Natural killer cell (primary cell): ENCODE measurements around the gene SHISA3. TPM values are rescaled to one million over a fixed set of nuclear protein-coding genes. Genes with fewer than 3 reads are reported as not detected.

Source experiments
- ATAC-seq, 3 donors: fragments of 150-1000 bp in 2 of 3; fragments of 200-7000 bp in 1 of 3; cut with Tn5 transposase; 1 replicate in 1 of 3; 2 replicates in 2 of 3; pipeline ENCODE4 v1.10.0; 2021; ENCODE audit warnings: mild to moderate bottlenecking in 2 of 3, moderate library complexity in 2 of 3
- DNase-seq, 2 donors: peaks; one replicate each; pipeline versions ENCODE4 v3.0.0 to v3.0.0-alpha.2; 2013 to 2021; ENCODE audit warnings: mixed read lengths in 1 of 2
- H3K27ac ChIP-seq: one replicate; pipeline ENCODE4 v1.5.1; 2013; ENCODE audit warnings: mild to moderate bottlenecking, low read length
- H3K27me3 ChIP-seq: one replicate; pipeline ENCODE4 v1.6.1; 2013; ENCODE audit warnings: low read length; ENCODE audit not compliant: control insufficient read depth, insufficient read depth
- H3K36me3 ChIP-seq: one replicate; pipeline ENCODE4 v1.6.1; 2013; ENCODE audit warnings: low read length; ENCODE audit not compliant: control insufficient read depth, insufficient read depth
- H3K4me1 ChIP-seq: one replicate; pipeline ENCODE4 v1.6.1; 2013; ENCODE audit warnings: low read length; ENCODE audit not compliant: control insufficient read depth, insufficient read depth
- H3K4me3 ChIP-seq: one replicate; pipeline ENCODE4 v1.5.1; 2013; ENCODE audit warnings: low read length
- H3K9me3 ChIP-seq: one replicate; pipeline ENCODE4 v1.6.1; 2013; ENCODE audit warnings: low read length; ENCODE audit not compliant: control insufficient read depth, insufficient read depth
- H3K27ac Mint-ChIP-seq, 2 donors: one replicate each; pipeline ENCODE4 v1.8.0; 2022; ENCODE audit warnings: mild to moderate bottlenecking in 2 of 2, mixed read lengths in 2 of 2, moderate library complexity in 1 of 2
- H3K27me3 Mint-ChIP-seq, 2 donors: one replicate each; pipeline ENCODE4 v1.8.0; 2022; ENCODE audit warnings: low read depth in 2 of 2, mixed read lengths in 2 of 2
- H3K36me3 Mint-ChIP-seq: one replicate; pipeline ENCODE4 v1.8.0; 2022; ENCODE audit warnings: mixed read lengths
- H3K4me1 Mint-ChIP-seq, 2 donors: one replicate each; pipeline ENCODE4 v1.8.0; 2022; ENCODE audit warnings: mixed read lengths in 2 of 2
- H3K4me3 Mint-ChIP-seq: one replicate; pipeline ENCODE4 v1.8.0; 2022; ENCODE audit warnings: mild to moderate bottlenecking, moderate library complexity, mixed read lengths
- H3K9me3 Mint-ChIP-seq, 2 donors: one replicate each; pipeline ENCODE4 v1.8.0; 2022; ENCODE audit warnings: mixed read lengths in 2 of 2
- WGBS: methylation state at CpG from one replicate; pipeline ENCODE4 v1.1.7; 2013; ENCODE audit warnings: missing lambda C conversion rate; ENCODE audit not compliant: insufficient coverage; 5-methylcytosine and 5-hydroxymethylcytosine counted together
- intact Hi-C: fragments of 100-400 bp; cut with micrococcal nuclease; formaldehyde crosslinking; loops from one replicate; pipeline ENCODE4 v1.14.2; 2022
- total RNA-seq, 4 donors: library from RNA; stranded (reverse); fragments of 120-200 nt in 1 of 4; gene quantifications; one replicate each; pipeline versions ENCODE4 v1.2.3 to v1.2.4, GENCODE V29; 2013 to 2022
- TF ChIP-seq, protein P1 (sequence below): fragments of 200-600 bp; IDR thresholded peaks from one replicate; pipeline ENCODE4 v1.8.0; 2022; ENCODE audit warnings: antibody characterized with exemption

SHISA3 gene
- total RNA-seq = not detected
- total RNA-seq (2013) = not detected

DNA sequence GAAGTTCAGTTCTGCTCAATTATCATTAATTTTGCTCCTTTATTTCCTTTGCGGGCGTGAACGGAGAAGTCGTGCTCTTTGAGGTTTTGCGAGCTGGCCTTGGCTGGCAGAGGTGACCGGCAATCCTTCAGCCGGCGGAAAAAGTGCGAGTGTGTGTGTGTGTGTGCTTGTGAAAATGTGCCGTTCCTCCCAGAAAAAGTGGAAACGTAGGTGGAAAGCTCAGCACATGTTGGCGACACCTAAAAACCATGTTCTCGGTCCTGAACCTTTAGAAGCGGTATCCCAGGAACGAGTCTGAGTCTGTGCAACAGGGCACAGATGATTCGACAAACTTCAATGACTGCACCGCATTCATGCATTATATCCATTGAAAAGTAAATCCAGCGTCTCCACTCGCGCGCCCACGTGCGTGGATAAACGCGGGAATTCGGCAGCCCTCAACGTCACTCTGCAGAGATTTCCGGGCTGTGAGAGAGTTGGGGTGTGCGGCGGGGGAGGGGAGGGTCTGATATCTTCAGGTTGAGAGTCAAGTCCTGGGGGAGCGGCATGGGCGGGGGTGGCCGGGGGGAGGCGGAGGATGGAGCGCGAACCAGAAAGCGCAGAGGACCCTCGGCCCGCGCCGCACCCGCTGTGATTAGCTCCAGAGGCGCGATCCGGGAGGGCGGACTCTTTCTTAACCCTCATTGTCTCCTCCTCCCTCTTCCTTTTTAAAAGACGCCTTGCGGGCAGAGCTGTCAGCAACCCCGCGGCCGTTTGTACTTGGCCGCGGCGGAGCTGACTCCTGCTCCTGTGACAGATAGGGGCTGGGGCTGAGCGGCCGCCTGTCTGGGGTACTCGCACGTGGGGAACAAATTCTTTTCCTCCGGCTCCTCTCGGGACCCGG lies at the start of gene SHISA3:
SHISA3 (plus strand) TSS at position 737 of the 883 bp plus-strand sequence. CDS start 569 bp downstream, outside the sequence.
- TF ChIP-seq, protein P1, sequence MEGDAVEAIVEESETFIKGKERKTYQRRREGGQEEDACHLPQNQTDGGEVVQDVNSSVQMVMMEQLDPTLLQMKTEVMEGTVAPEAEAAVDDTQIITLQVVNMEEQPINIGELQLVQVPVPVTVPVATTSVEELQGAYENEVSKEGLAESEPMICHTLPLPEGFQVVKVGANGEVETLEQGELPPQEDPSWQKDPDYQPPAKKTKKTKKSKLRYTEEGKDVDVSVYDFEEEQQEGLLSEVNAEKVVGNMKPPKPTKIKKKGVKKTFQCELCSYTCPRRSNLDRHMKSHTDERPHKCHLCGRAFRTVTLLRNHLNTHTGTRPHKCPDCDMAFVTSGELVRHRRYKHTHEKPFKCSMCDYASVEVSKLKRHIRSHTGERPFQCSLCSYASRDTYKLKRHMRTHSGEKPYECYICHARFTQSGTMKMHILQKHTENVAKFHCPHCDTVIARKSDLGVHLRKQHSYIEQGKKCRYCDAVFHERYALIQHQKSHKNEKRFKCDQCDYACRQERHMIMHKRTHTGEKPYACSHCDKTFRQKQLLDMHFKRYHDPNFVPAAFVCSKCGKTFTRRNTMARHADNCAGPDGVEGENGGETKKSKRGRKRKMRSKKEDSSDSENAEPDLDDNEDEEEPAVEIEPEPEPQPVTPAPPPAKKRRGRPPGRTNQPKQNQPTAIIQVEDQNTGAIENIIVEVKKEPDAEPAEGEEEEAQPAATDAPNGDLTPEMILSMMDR = no peak
- DNase-seq = peak in 1 of 2 donors; percentile 26
- 1% methylated on average over 61 of the region's 61 CpGs for WGBS
- peaks cover 63 to 76% of the 10 kb centered on the region in 2 donors for H3K27me3 Mint-ChIP-seq
- no peak within 1 kb of the TSS for H3K27ac Mint-ChIP-seq
- no peak within 1 kb of the TSS for H3K27ac ChIP-seq
- no peaks in the 10 kb centered on the region for H3K9me3 ChIP-seq
- no peaks in the 10 kb centered on the region for H3K36me3 ChIP-seq
- peaks cover 30% of the 10 kb centered on the region for H3K27me3 ChIP-seq
- H3K9me3 Mint-ChIP-seq = no peaks in the 10 kb centered on the region
- no peaks in the 10 kb centered on the region for H3K36me3 Mint-ChIP-seq
- intact Hi-C loops = no loop called here
- peak; percentile 47 to 71 (median 48) for ATAC-seq
- peak within 1 kb of the TSS; percentile 18 for H3K4me3 ChIP-seq
- peaks cover 21 to 26% of the 10 kb centered on the region in 2 donors for H3K4me1 Mint-ChIP-seq
- peaks cover 30% of the 10 kb centered on the region for H3K4me1 ChIP-seq
- peak within 1 kb of the TSS; percentile 85 for H3K4me3 Mint-ChIP-seq

DNA sequence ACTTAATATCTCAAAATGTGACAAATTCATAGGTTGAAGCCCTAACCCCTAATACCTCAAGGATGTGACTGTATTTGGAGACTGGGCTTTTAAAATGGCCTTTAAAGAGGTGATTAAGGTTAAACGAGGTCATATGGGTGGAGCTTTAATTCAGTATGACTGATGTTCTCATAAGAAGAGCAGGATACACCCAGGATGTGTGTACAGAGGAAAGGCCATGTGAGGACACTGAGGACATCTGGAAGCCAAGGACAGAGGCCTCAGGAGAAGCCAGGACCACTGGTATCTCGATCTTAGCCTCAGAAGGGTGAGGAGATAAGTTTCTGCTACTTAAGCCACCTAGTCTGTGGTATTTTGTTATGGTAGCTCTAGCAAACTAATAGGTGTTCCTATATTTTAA lies 49.0 kb upstream of the SHISA3 start:
- no peaks in the 10 kb centered on the region for H3K9me3 Mint-ChIP-seq
- Histone ChIP-seq H3K4me1 (no peaks in the 10 kb centered on the region), H3K36me3 (no peaks in the 10 kb centered on the region), H3K27me3 (no peaks in the 10 kb centered on the region), H3K4me3 (no peak overlapping the region), H3K9me3 (no peaks in the 10 kb centered on the region), H3K27ac (no peak overlapping the region)
- H3K4me1 Mint-ChIP-seq = no peaks in the 10 kb centered on the region
- H3K27ac Mint-ChIP-seq = no peak overlapping the region
- ATAC-seq (no peak), DNase-seq (no peak)
- H3K36me3 Mint-ChIP-seq = no peaks in the 10 kb centered on the region
- H3K27me3 Mint-ChIP-seq = peaks cover 0 to 4% of the 10 kb centered on the region in 2 donors
- intact Hi-C loops = no loop called here
- TF ChIP-seq, protein P1 = no peak
- 74% methylated on average over 2 of the region's 2 CpGs for WGBS
- no peak overlapping the region for H3K4me3 Mint-ChIP-seq

DNA sequence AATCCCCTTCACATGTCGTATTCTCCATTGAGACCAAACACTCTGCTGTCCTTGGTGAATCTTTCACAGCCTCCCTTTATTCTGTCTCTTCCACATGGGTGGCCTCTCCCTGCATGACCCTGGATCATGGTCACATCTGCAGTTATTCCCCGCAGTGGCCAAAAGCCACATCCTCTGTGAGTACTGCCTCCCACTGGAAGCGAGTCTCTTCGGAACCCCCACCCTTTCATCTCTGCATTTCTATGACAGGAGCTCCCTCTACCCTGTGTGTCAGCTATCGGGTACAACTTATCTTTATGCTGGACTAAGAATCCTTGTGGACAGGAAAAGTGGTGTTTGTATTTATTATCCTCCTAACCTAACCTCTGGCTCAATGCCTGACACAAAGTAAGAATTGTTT lies 48.6 kb upstream of the SHISA3 start:
- H3K36me3 ChIP-seq = no peaks in the 10 kb centered on the region
- H3K4me1 ChIP-seq = no peaks in the 10 kb centered on the region
- Mint-ChIP-seq H3K9me3 (no peaks in the 10 kb centered on the region), H3K4me1 (no peaks in the 10 kb centered on the region), H3K4me3 (no peak overlapping the region), H3K27me3 (peaks cover 0 to under 1% of the 10 kb centered on the region in 2 donors), H3K27ac (no peak overlapping the region), H3K36me3 (no peaks in the 10 kb centered on the region)
- H3K27ac ChIP-seq = no peak overlapping the region
- no peak overlapping the region for H3K4me3 ChIP-seq
- DNase-seq (no peak), ATAC-seq (no peak)
- 87% methylated on average over 4 of the region's 5 CpGs for WGBS
- intact Hi-C loops = no loop called here
- H3K9me3 ChIP-seq = no peaks in the 10 kb centered on the region
- TF ChIP-seq, protein P1 = no peak
- no peaks in the 10 kb centered on the region for H3K27me3 ChIP-seq
